Activated CD8-positive, alpha-beta T cell treated with anti-CD3 and anti-CD28 coated beads, Interleukin-2, amount 10 ng/mL, durations not matched to agents 7 days and 5 days (primary cell): Measurements from ENCODE around the gene GNPAT. TPM values are rescaled to one million over a fixed set of nuclear protein-coding genes. Genes with fewer than 3 reads are reported as not detected.

Experiments used
- ATAC-seq: fragments of 150-1000 bp; cut with Tn5 transposase; one replicate; pipeline ENCODE4 v1.10.0; 2021; ENCODE audit warnings: moderate library complexity
- CTCF ChIA-PET: fragments of 350-600 bp; sonication (Branson Sonifier 250); formaldehyde crosslinking; loops from one replicate; lab custom pipeline; 2021; ENCODE audit warnings: antibody characterized with exemption; lab: Charles Lee
- POLR2A ChIA-PET: fragments of 350-600 bp; sonication (Branson Sonifier 250); formaldehyde crosslinking; loops from one replicate; lab custom pipeline; 2021; ENCODE audit warnings: antibody characterized with exemption; lab: Charles Lee
- DNase-seq: peaks from one replicate; pipeline ENCODE4 v3.0.0-alpha.2; 2020
- H3K27ac Mint-ChIP-seq: one replicate; pipeline ENCODE4 v1.8.0; 2021; ENCODE audit warnings: mild to moderate bottlenecking, mixed read lengths
- H3K27me3 Mint-ChIP-seq: one replicate; pipeline ENCODE4 v1.8.0; 2021; ENCODE audit warnings: low read depth, mixed read lengths
- H3K36me3 Mint-ChIP-seq: one replicate; pipeline ENCODE4 v1.8.0; 2021; ENCODE audit warnings: low read depth, mixed read lengths
- H3K4me1 Mint-ChIP-seq: one replicate; pipeline ENCODE4 v1.8.0; 2021; ENCODE audit warnings: low read depth, mixed read lengths
- H3K4me3 Mint-ChIP-seq: one replicate; pipeline ENCODE4 v1.8.0; 2021; ENCODE audit warnings: mild to moderate bottlenecking, mixed read lengths
- H3K9me3 Mint-ChIP-seq: one replicate; pipeline ENCODE4 v1.8.0; 2022; ENCODE audit warnings: mixed read lengths; ENCODE audit not compliant: insufficient read depth
- total RNA-seq, 2 experiments: library from RNA; stranded (reverse); gene quantifications; one replicate each; pipeline ENCODE4 v1.2.3, GENCODE V29; 2021

GNPAT gene
- total RNA-seq, 2 experiments from 2014 or later = 35.7 to 37.9 TPM

DNA sequence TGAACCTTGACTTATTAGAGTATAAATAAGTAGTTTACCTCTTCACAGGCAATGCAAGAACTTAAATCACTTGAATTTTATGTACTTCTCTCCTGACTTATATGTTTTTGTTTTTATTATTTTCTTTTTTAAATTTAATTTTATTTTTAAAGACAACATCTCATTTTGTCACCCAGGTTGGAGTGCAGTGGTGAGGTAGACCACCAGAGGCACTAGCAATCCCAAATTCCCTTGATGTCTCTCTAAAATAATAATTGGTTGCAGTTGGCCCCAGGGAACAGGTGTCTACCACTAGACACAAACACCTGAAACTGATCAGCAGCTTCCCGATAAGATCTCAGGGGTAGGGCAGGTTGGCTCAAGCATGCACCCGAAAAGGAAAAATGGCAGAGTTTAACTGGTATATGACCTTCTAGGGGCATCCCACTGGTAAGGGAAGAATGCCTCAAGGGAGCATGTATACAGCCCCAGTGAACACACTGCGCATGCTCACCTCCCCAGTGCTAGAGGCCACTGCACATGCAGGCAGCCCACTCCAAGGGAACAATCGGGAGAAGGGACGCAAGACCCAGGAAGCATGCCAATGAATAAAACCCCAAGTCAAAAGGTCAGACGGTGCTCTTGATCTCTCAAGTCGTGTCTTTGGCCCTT lies 82.0 kb downstream of the GNPAT start:
- ChIA-PET POLR2A (no interaction called here), CTCF (no interaction called here)
- ATAC-seq (no peak), DNase-seq (no peak)
- Mint-ChIP-seq H3K27ac (no peak overlapping the region), H3K36me3 (no peaks in the 10 kb centered on the region), H3K4me1 (no peaks in the 10 kb centered on the region), H3K4me3 (no peak overlapping the region), H3K9me3 (no peaks in the 10 kb centered on the region), H3K27me3 (peaks cover 2% of the 10 kb centered on the region)

DNA sequence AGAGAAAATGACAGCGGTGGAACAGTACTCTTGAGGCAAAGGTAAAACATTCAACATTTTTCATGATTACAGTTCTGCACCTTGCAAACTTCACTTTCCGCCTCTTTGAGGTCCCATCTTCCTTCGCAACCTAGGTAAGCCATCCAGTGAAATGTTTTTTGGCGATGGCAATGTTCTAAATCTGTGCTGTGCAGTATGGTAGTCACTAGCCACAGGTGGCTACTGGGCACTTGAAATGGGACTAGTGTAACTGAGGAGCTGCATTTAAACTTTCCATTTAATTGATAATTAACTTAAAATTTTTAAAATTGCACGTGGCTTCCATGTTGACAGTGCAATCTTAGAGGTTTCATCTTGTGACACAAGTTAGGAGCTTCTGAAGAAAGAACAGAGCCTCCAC lies 83.6 kb downstream of the GNPAT start:
- H3K36me3 Mint-ChIP-seq = peaks cover 3% of the 10 kb centered on the region
- no peaks in the 10 kb centered on the region for H3K4me1 Mint-ChIP-seq
- ChIA-PET POLR2A (no interaction called here), CTCF (interaction anchor here (0.9 kb wide), 1 partner anchor 14 kb away, joined by 3 read pairs; no protein-coding TSS in a partner anchor)
- ATAC-seq (no peak), DNase-seq (no peak)
- no peak overlapping the region for H3K4me3 Mint-ChIP-seq
- H3K27ac Mint-ChIP-seq = no peak overlapping the region
- H3K9me3 Mint-ChIP-seq = no peaks in the 10 kb centered on the region
- H3K27me3 Mint-ChIP-seq = peaks cover 2% of the 10 kb centered on the region

DNA sequence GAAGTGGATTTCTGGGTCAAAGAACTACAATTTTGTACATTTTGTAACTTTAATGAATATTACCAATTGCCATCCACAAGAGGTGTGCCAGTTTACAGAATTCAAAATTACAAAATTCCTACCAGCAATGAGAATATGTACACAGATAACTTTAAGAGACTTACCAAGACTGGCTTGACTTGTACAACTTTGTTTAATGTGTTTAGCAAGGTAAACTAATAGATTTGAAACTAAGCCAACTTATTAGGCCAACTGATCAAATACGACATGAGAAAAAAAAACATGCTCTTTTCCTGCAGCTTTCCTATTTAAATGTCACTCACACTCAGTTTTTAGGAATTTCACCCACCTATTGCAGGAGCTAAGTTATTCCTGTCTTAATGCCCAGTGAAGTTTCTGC lies 85.2 kb downstream of the GNPAT start:
- no peak for ATAC-seq
- CTCF ChIA-PET = interaction anchor here (1.0 kb wide), 1 partner anchor 11 kb away, joined by 3 read pairs; no protein-coding TSS in a partner anchor
- no peak overlapping the region for H3K27ac Mint-ChIP-seq

More for the DNA sequence above, 85.2 kb downstream of the GNPAT start:
- no peak overlapping the region for H3K4me3 Mint-ChIP-seq
- H3K27me3 Mint-ChIP-seq = peaks cover 2% of the 10 kb centered on the region
- H3K9me3 Mint-ChIP-seq = no peaks in the 10 kb centered on the region
- no peaks in the 10 kb centered on the region for H3K4me1 Mint-ChIP-seq
- POLR2A ChIA-PET = no interaction called here
- H3K36me3 Mint-ChIP-seq = peaks cover 3% of the 10 kb centered on the region
- DNase-seq = no peak

Other genes starting within 250 kb of the GNPAT start
- gene FAM89A, start 201.0 kb upstream of the GNPAT start, total RNA-seq = 1 to 10 TPM; 5.7 to 6.1 TPM
- gene TRIM67, start 79.2 kb upstream of the GNPAT start, total RNA-seq = not detected
- gene EXOC8, start 96.6 kb downstream of the GNPAT start, total RNA-seq = 10 to 100 TPM; 18.2 to 18.4 TPM
- 10 to 100 TPM; 14.4 to 17.5 TPM for gene SPRTN, start 97.1 kb downstream of the GNPAT start, total RNA-seq
- 10 to 100 TPM; 30.5 to 32.6 TPM for gene EGLN1, start 181.1 kb downstream of the GNPAT start, total RNA-seq